ENCODE results near the gene EIF2D.

GRCh38 chr1:206633708-206634121 lies 21.4 kb upstream of the EIF2D start:
- TF ChIP-seq POLR2A (IDR thresholded peaks at IDR 0.05) (no peak), CTCF (IDR thresholded peaks at IDR 0.05) (no peak)
